ENCODE results near the gene ANKRD31.

GRCh38 chr5:75045071-75045470 is 191.6 kb downstream of the ANKRD31 start:
- TF ChIP-seq CTCF (IDR thresholded peaks at IDR 0.05) = no peak
- TF ChIP-seq TCF7L2 (IDR thresholded peaks at IDR 0.05; ENCODE audit: low read depth, low read length) = no peak
- no peak for TF ChIP-seq POLR2AphosphoS5 (IDR thresholded peaks at IDR 0.05; ENCODE audit: low read depth, low read length)
- TF ChIP-seq SIN3A (IDR thresholded peaks at IDR 0.05; ENCODE audit: borderline replicate concordance, insufficient read depth, low read depth, low read length) = no peak
- TF ChIP-seq, protein P1, sequence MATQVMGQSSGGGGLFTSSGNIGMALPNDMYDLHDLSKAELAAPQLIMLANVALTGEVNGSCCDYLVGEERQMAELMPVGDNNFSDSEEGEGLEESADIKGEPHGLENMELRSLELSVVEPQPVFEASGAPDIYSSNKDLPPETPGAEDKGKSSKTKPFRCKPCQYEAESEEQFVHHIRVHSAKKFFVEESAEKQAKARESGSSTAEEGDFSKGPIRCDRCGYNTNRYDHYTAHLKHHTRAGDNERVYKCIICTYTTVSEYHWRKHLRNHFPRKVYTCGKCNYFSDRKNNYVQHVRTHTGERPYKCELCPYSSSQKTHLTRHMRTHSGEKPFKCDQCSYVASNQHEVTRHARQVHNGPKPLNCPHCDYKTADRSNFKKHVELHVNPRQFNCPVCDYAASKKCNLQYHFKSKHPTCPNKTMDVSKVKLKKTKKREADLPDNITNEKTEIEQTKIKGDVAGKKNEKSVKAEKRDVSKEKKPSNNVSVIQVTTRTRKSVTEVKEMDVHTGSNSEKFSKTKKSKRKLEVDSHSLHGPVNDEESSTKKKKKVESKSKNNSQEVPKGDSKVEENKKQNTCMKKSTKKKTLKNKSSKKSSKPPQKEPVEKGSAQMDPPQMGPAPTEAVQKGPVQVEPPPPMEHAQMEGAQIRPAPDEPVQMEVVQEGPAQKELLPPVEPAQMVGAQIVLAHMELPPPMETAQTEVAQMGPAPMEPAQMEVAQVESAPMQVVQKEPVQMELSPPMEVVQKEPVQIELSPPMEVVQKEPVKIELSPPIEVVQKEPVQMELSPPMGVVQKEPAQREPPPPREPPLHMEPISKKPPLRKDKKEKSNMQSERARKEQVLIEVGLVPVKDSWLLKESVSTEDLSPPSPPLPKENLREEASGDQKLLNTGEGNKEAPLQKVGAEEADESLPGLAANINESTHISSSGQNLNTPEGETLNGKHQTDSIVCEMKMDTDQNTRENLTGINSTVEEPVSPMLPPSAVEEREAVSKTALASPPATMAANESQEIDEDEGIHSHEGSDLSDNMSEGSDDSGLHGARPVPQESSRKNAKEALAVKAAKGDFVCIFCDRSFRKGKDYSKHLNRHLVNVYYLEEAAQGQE (IDR thresholded peaks at IDR 0.05; ENCODE audit: insufficient read depth in 1 of 2, low read depth in 2 of 2, low read length in 1 of 2) = no peak

All from Panc1 (cell line).